Tibial nerve (tissue), 3 donors: ENCODE data around the gene CIAPIN1.

ENCODE experiments used
- POLR2A ChIP-seq, 2 donors: fragments of 450-650 bp; IDR thresholded peaks; one replicate each; pipeline ENCODE4 v1.6.1; 2017; ENCODE audit warnings: antibody characterized with exemption in 2 of 2, mild to moderate bottlenecking in 2 of 2, moderate library complexity in 2 of 2
- TF ChIP-seq, protein P1 (sequence below), 5 experiments: fragments of 200-600 bp in 3 of 5; fragments of 450-650 bp in 2 of 5; sonication (generic) in 3 of 5; IDR thresholded peaks; one replicate each; pipeline ENCODE4 v1.5.1; 2016 to 2019; ENCODE audit warnings: antibody characterized with exemption in 5 of 5, mild to moderate bottlenecking in 3 of 5, moderate library complexity in 2 of 5

DNA sequence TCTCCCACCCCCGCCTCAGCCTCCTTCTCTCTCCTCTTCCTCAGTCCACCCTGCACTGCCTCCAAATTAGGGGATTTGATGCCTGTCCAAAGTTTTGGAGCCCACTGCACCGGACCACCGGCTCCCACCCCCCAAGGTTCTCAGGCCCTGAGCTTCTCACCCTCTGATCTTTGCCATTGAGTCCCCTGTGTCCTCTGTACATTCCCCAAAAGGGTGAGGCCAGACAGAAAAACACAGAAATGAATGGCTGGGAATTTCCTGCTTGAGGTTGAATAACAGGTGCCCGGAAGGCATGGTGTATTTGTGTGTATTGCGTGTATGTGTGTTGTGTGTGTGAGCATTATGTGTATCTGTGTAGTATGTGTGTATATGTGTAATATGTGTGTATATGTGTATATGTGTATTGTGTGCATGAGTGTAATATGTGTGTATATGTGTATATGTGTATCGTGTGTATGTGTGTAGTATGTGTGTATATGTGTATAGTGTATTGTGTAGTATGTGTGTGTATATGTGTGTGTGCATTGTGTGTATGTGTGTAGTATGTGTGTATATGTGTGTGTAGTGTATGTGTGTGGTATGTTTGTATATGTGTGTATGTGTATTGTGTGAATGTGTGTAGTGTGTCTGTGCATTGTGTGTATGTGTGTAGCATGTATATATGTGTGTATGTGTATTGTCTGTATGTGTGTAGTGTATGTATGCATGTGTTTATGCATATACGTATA, 58.7 kb downstream of the CIAPIN1 start:
- TF ChIP-seq, protein P1, sequence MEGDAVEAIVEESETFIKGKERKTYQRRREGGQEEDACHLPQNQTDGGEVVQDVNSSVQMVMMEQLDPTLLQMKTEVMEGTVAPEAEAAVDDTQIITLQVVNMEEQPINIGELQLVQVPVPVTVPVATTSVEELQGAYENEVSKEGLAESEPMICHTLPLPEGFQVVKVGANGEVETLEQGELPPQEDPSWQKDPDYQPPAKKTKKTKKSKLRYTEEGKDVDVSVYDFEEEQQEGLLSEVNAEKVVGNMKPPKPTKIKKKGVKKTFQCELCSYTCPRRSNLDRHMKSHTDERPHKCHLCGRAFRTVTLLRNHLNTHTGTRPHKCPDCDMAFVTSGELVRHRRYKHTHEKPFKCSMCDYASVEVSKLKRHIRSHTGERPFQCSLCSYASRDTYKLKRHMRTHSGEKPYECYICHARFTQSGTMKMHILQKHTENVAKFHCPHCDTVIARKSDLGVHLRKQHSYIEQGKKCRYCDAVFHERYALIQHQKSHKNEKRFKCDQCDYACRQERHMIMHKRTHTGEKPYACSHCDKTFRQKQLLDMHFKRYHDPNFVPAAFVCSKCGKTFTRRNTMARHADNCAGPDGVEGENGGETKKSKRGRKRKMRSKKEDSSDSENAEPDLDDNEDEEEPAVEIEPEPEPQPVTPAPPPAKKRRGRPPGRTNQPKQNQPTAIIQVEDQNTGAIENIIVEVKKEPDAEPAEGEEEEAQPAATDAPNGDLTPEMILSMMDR (IDR thresholded peaks at IDR 0.05) = no peak
- no peak for TF ChIP-seq POLR2A (IDR thresholded peaks at IDR 0.05)
